ENCODE data around the gene PCDHGB4.
"Not testable (repeated sequence)": the region's sequence is repeated elsewhere in the genome, so short reads cannot be mapped to it uniquely, and the experiment has no call there.

PCDHGB4 gene

DNA sequence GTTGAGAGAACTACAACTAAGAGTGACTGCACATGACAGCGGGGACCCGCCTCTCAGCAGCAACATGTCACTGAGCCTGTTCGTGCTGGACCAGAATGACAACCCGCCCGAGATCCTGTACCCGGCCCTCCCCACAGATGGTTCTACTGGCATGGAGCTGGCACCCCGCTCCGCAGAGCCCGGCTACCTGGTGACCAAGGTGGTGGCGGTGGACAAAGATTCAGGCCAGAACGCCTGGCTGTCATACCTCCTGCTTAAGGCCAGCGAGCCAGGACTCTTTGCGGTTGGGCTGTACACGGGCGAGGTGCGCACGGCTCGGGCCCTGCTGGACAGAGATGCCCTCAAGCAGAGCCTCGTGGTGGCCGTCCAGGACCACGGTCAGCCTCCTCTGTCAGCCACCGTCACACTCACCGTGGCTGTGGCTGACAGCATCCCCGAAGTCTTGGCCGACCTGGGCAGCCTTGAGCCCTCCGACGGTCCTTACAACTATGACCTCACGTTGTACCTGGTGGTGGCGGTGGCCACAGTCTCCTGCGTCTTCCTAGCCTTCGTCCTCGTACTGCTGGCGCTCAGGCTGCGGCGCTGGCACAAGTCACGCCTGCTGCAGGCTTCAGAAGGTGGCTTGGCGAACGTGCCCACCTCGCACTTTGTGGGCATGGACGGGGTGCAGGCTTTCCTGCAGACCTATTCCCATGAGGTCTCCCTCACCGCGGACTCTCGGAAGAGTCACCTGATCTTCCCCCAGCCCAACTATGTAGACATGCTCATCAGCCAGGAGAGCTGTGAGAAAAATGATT is 2.8 kb upstream of the PCDHGB4 start:
- no peak for TF ChIP-seq CTCF (IDR thresholded peaks at IDR 0.05; ENCODE audit: insufficient read depth, missing control alignments)
- DNase-seq (ENCODE audit: insufficient read length, low spot score) (no peak), FAIRE-seq (no peak)

- TF ChIP-seq CTCF (IDR thresholded peaks at IDR 0.05; ENCODE audit: insufficient read depth, missing control alignments): no peak
- no peak for FAIRE-seq
- no peak for DNase-seq (ENCODE audit: insufficient read length, low spot score)
Measured at GRCh38 chr5:141388661-141389060, 1.2 kb downstream of the PCDHGB4 start.

GRCh38 chr5:141389153-141390042 is 1.9 kb downstream of the PCDHGB4 start:
- no peak for FAIRE-seq
- DNase-seq (ENCODE audit: insufficient read length, low spot score): no peak
- TF ChIP-seq CTCF (IDR thresholded peaks at IDR 0.05; ENCODE audit: insufficient read depth, missing control alignments): no peak

DNA sequence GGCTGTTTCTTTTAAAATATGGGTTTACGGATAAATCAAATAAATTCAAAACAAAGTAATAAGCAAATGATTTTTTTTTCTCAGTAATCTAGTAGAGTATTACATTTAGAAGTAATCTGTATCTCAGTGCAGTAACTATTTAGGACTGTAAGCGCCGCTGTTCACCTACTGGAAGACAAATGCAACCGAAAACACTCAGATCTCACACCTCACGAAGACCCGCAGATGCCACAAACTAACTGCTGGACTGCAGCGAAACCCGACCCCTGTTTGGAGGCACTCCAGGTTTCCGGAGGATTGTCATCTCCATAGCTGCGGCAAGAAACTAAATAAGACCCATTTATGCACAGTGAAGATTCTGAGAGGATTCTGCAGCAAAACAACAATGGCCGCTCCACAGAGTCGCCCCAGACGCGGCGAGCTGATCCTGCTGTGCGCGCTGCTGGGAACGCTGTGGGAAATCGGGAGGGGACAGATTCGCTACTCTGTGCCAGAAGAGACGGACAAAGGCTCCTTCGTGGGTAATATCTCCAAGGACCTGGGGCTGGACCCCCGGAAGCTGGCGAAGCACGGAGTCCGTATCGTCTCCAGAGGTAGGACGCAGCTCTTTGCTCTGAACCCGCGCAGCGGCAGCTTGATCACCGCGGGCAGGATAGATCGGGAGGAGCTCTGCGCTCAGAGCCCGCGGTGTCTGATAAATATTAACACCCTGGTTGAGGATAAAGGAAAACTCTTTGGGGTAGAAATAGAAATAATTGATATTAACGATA is 5.1 kb downstream of the PCDHGB4 start, which contains the start of gene PCDHGA8:
PCDHGA8 (plus strand) TSS at position 205 of the 770 bp plus-strand sequence; CDS start at position 386, 181 bp downstream.
- TF ChIP-seq CTCF (IDR thresholded peaks at IDR 0.05; ENCODE audit: insufficient read depth, missing control alignments): no peak
- no peak for FAIRE-seq
- DNase-seq (ENCODE audit: insufficient read length, low spot score): no peak

DNA sequence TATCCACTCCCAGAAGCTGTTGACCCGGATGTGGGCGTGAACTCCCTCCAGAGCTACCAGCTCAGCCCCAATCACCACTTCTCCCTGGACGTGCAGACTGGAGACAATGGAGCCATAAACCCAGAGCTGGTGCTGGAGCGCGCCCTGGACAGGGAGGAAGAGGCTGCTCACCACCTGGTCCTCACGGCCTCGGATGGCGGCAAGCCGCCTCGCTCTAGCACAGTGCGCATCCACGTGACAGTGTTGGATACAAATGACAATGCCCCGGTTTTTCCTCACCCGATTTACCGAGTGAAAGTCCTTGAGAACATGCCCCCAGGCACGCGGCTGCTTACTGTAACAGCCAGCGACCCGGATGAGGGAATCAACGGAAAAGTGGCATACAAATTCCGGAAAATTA is 5.8 kb downstream of the PCDHGB4 start:
- TF ChIP-seq CTCF (IDR thresholded peaks at IDR 0.05; ENCODE audit: insufficient read depth, missing control alignments): no peak
- DNase-seq (ENCODE audit: insufficient read length, low spot score) (no peak), FAIRE-seq (no peak)

- DNase-seq (ENCODE audit: insufficient read length, low spot score); FAIRE-seq: not testable (repeated sequence)
Measured at GRCh38 chr5:141394401-141395187, 7.1 kb downstream of the PCDHGB4 start.

DNA sequence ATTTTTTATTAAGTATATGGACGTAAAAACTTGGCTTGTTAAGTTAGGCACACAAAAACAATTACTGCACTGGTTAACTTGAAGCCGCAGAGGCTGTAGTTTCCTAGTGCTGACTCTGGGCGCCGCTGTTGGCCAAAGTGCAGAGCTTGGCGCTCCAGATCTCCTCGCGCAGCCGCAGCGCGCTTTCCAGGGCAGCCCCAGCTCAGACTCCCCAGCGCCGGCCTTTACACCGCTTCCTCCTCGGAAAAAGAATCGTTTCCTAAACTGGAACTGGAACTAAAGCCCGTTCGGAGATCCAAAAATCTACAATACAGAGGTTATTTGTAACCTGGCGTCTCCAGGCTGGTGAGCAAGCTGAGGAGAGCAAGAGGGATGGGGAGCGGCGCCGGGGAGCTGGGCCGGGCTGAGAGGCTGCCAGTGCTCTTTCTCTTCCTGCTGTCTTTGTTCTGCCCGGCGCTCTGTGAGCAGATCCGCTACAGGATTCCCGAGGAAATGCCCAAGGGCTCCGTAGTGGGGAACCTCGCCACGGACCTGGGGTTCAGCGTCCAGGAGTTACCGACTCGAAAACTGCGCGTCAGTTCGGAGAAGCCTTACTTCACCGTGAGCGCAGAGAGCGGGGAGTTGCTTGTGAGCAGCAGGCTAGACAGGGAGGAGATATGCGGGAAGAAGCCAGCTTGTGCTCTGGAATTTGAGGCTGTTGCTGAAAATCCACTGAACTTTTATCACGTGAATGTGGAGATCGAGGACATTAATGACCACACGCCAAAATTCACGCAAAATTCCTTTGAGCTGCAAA is 10.5 kb downstream of the PCDHGB4 start, which contains the start of gene PCDHGB5:
PCDHGB5 (plus strand) TSS at position 192 of the 796 bp plus-strand sequence; CDS start at position 373, 181 bp downstream.
- DNase-seq (ENCODE audit: insufficient read length, low spot score); FAIRE-seq: not testable (repeated sequence)

Data from D721Med (cell line).